Muscle layer of colon (tissue), 2 donors: Measurements from ENCODE around the gene SORCS1.

Experiments
- H3K27ac ChIP-seq: one replicate; pipeline ENCODE4 v1.7.0; 2013; ENCODE audit warnings: low read depth, mild to moderate bottlenecking, low read length, moderate library complexity
- H3K27me3 ChIP-seq, 2 donors: one replicate each; pipeline ENCODE4 v1.7.0; 2013; ENCODE audit warnings: low read length in 2 of 2, mild to moderate bottlenecking in 2 of 2; ENCODE audit not compliant: insufficient read depth in 2 of 2, control insufficient read depth in 1 of 2
- H3K36me3 ChIP-seq: one replicate; pipeline ENCODE4 v1.7.0; 2013; ENCODE audit warnings: mild to moderate bottlenecking, low read length; ENCODE audit not compliant: insufficient read depth
- H3K4me1 ChIP-seq: one replicate; pipeline ENCODE4 v1.7.0; 2013; ENCODE audit warnings: mild to moderate bottlenecking, low read length; ENCODE audit not compliant: insufficient read depth
- H3K4me3 ChIP-seq, 2 donors: one replicate each; pipeline ENCODE4 v1.7.0; 2013; ENCODE audit warnings: low read length in 2 of 2, low read depth in 1 of 2, mild to moderate bottlenecking in 1 of 2, moderate library complexity in 1 of 2
- H3K9ac ChIP-seq: one replicate; pipeline ENCODE4 v1.7.0; 2013; ENCODE audit warnings: low read length
- H3K9me3 ChIP-seq: one replicate; pipeline ENCODE4 v1.7.0; 2013; ENCODE audit warnings: mild to moderate bottlenecking, low read length
- donor health status: abdominal sarcoma.
- donor health status: Adenocarcinoma of cecum.

Gene SORCS1

GRCh38 chr10:106711313-106711906, 453.1 kb downstream of the SORCS1 start:
- no peak overlapping the region for H3K9ac ChIP-seq
- H3K27ac ChIP-seq: no peak overlapping the region
- H3K36me3 ChIP-seq: no peaks in the 10 kb centered on the region
- no peaks in the 10 kb centered on the region for H3K4me1 ChIP-seq
- H3K9me3 ChIP-seq: no peaks in the 10 kb centered on the region
- no peaks in the 10 kb centered on the region for H3K27me3 ChIP-seq
- H3K4me3 ChIP-seq: no peak overlapping the region

- Histone ChIP-seq H3K9me3 (no peaks in the 10 kb centered on the region), H3K4me3 (no peak overlapping the region), H3K4me1 (peaks cover 8% of the 10 kb centered on the region), H3K27ac (no peak overlapping the region), H3K36me3 (no peaks in the 10 kb centered on the region), H3K9ac (no peak overlapping the region), H3K27me3 (no peaks in the 10 kb centered on the region)
Measured at GRCh38 chr10:106708506-106708905, 456.0 kb downstream of the SORCS1 start.

GRCh38 chr10:106707657-106708056, 456.8 kb downstream of the SORCS1 start:
- Histone ChIP-seq H3K4me3 (no peak overlapping the region), H3K4me1 (peaks cover 8% of the 10 kb centered on the region), H3K27ac (no peak overlapping the region), H3K27me3 (no peaks in the 10 kb centered on the region), H3K9me3 (no peaks in the 10 kb centered on the region), H3K9ac (no peak overlapping the region), H3K36me3 (no peaks in the 10 kb centered on the region)

GRCh38 chr10:106706127-106706526, 458.4 kb downstream of the SORCS1 start:
- Histone ChIP-seq H3K27me3 (no peaks in the 10 kb centered on the region), H3K9ac (no peak overlapping the region), H3K9me3 (no peaks in the 10 kb centered on the region), H3K4me3 (no peak overlapping the region), H3K27ac (no peak overlapping the region), H3K36me3 (no peaks in the 10 kb centered on the region), H3K4me1 (peaks cover 8% of the 10 kb centered on the region)

- Histone ChIP-seq H3K4me1 (peaks cover 8% of the 10 kb centered on the region), H3K27me3 (no peaks in the 10 kb centered on the region), H3K9me3 (no peaks in the 10 kb centered on the region), H3K9ac (no peak overlapping the region), H3K27ac (no peak overlapping the region), H3K36me3 (no peaks in the 10 kb centered on the region), H3K4me3 (no peak overlapping the region)
Measured at GRCh38 chr10:106705681-106706100, 458.8 kb downstream of the SORCS1 start.

- Histone ChIP-seq H3K27ac (no peak overlapping the region), H3K9ac (no peak overlapping the region), H3K27me3 (no peaks in the 10 kb centered on the region), H3K9me3 (no peaks in the 10 kb centered on the region), H3K4me3 (no peak overlapping the region), H3K36me3 (no peaks in the 10 kb centered on the region), H3K4me1 (no peaks in the 10 kb centered on the region)
Measured at GRCh38 chr10:106696239-106696638, 468.3 kb downstream of the SORCS1 start.

GRCh38 chr10:106694696-106695095, 469.8 kb downstream of the SORCS1 start:
- H3K4me1 ChIP-seq: no peaks in the 10 kb centered on the region
- H3K4me3 ChIP-seq: no peak overlapping the region
- H3K36me3 ChIP-seq: no peaks in the 10 kb centered on the region
- H3K9me3 ChIP-seq: no peaks in the 10 kb centered on the region
- no peak overlapping the region for H3K9ac ChIP-seq
- no peaks in the 10 kb centered on the region for H3K27me3 ChIP-seq
- H3K27ac ChIP-seq: no peak overlapping the region

- H3K4me1 ChIP-seq: no peaks in the 10 kb centered on the region
- H3K4me3 ChIP-seq: no peak overlapping the region
- no peaks in the 10 kb centered on the region for H3K36me3 ChIP-seq
- H3K27ac ChIP-seq: no peak overlapping the region
- H3K27me3 ChIP-seq: no peaks in the 10 kb centered on the region
- no peak overlapping the region for H3K9ac ChIP-seq
- H3K9me3 ChIP-seq: no peaks in the 10 kb centered on the region
Measured at GRCh38 chr10:106682175-106682574, 482.3 kb downstream of the SORCS1 start.

GRCh38 chr10:106680061-106680460, 484.4 kb downstream of the SORCS1 start:
- Histone ChIP-seq H3K4me1 (no peaks in the 10 kb centered on the region), H3K36me3 (no peaks in the 10 kb centered on the region), H3K27me3 (no peaks in the 10 kb centered on the region), H3K27ac (no peak overlapping the region), H3K9me3 (no peaks in the 10 kb centered on the region), H3K4me3 (no peak overlapping the region), H3K9ac (no peak overlapping the region)

- Histone ChIP-seq H3K36me3 (no peaks in the 10 kb centered on the region), H3K4me1 (no peaks in the 10 kb centered on the region), H3K4me3 (no peak overlapping the region), H3K27ac (no peak overlapping the region), H3K9ac (no peak overlapping the region), H3K9me3 (no peaks in the 10 kb centered on the region), H3K27me3 (no peaks in the 10 kb centered on the region)
Measured at GRCh38 chr10:106679314-106679713, 485.2 kb downstream of the SORCS1 start.

- H3K27ac ChIP-seq: no peak overlapping the region
- no peaks in the 10 kb centered on the region for H3K9me3 ChIP-seq
- H3K4me1 ChIP-seq: no peaks in the 10 kb centered on the region
- H3K27me3 ChIP-seq: no peaks in the 10 kb centered on the region
- H3K4me3 ChIP-seq: no peak overlapping the region
- H3K36me3 ChIP-seq: no peaks in the 10 kb centered on the region
- H3K9ac ChIP-seq: no peak overlapping the region
Measured at GRCh38 chr10:106672517-106673175, 491.9 kb downstream of the SORCS1 start.

GRCh38 chr10:106661767-106662140, 502.8 kb downstream of the SORCS1 start:
- Histone ChIP-seq H3K4me3 (no peak overlapping the region), H3K9me3 (no peaks in the 10 kb centered on the region), H3K27ac (no peak overlapping the region), H3K27me3 (no peaks in the 10 kb centered on the region), H3K36me3 (no peaks in the 10 kb centered on the region), H3K9ac (no peak overlapping the region), H3K4me1 (no peaks in the 10 kb centered on the region)
